ENCODE results near the gene PDSS1. TPM values are rescaled to one million over a fixed set of nuclear protein-coding genes. Genes with fewer than 3 reads are reported as not detected.

PDSS1 gene
- total and polyA plus RNA-seq, 9 of the 15 experiments (the other 6 are each of a cell fraction or from before 2014, with no cell fraction given): 11.0 to 59.5 (median 45.3) TPM

GRCh38 chr10:26714415-26715136, 17.1 kb downstream of the PDSS1 start:
- Histone ChIP-seq H3K27me3 (ENCODE audit: control insufficient read depth in 2 of 2, insufficient read depth in 2 of 2, low read length in 2 of 2) (no peaks in the 10 kb centered on the region), H3K9ac (ENCODE audit: insufficient read depth in 1 of 2, low read depth in 2 of 2, low read length in 2 of 2) (no peak overlapping the region), H2AFZ (ENCODE audit: low read depth, low read length) (no peak overlapping the region), H3K9me1 (ENCODE audit: control insufficient read depth, insufficient read depth, low read length) (no peaks in the 10 kb centered on the region), H4K20me1 (replicated peaks; ENCODE audit: control insufficient read depth, insufficient read depth, low read length) (no peaks in the 10 kb centered on the region), H3K4me1 (replicated peaks in 1 of 2; ENCODE audit: control insufficient read depth in 2 of 2, insufficient read depth in 2 of 2, low read length in 2 of 2) (no peaks in the 10 kb centered on the region), H3K79me2 (ENCODE audit: control insufficient read depth, insufficient read depth, low read length) (no peaks in the 10 kb centered on the region), H3K4me3 (no peak overlapping the region), H3K27ac (ENCODE audit: extremely low read depth, low read depth, low read length) (no peak overlapping the region), H3K36me3 (ENCODE audit: control insufficient read depth, insufficient read depth, low read length) (peaks cover 57% of the 10 kb centered on the region), H3K4me2 (ENCODE audit: insufficient read depth, low read length) (no peak overlapping the region), H3K9me3 (replicated peaks; ENCODE audit: control insufficient read depth, insufficient read depth, low read depth, low read length) (no peaks in the 10 kb centered on the region)
- ATAC-seq: no peak
- TF ChIP-seq E2F3 (CRISPR knock-in tag; IDR thresholded peaks at IDR 0.05): no peak
- peak; percentile 40 for TF ChIP-seq PRDM10 (IDR thresholded peaks at IDR 0.05; ENCODE audit: partially characterized antibody)
- ChIA-PET POLR2A (interaction anchor here (0.6 kb wide), 1 partner anchor 25 kb away, joined by 3 read pairs; no protein-coding TSS in a partner anchor), CTCF (ENCODE audit: low intra/inter-chr PET ratio) (no interaction called here)
- in situ Hi-C loops (cut with MboI) (no loop called here), intact Hi-C loops (cut with micrococcal nuclease) (no loop called here)
- no peak for DNase-seq (ENCODE audit: extremely low read depth in 1 of 4, low spot score in 3 of 4)
- no TSS peak for BruUV-seq (replicated peaks)
- no peak for FAIRE-seq
- 100% methylated on average over 1 of the region's 1 CpG for WGBS (ENCODE audit: insufficient coverage, low coverage, missing lambda C conversion rate)

All from K562 (cell line).